Stimulated activated CD4-positive, alpha-beta T cell treated with anti-CD3 and anti-CD28 coated beads, Interleukin-4, amount 100 ng/mL, for 24 hours (primary cell): Measurements from ENCODE around the gene CXADR.
"Not testable (repeated sequence)": the region's sequence is repeated elsewhere in the genome, so short reads cannot be mapped to it uniquely, and the experiment has no call there.

ENCODE experiments used
- DNase-seq: peaks from one replicate; pipeline ENCODE4 v3.0.0-alpha.2; 2020

CXADR gene

GRCh38 chr21:17512253-17513213, at the start of gene CXADR:
Gene CXADR (plus strand): TSS chr21:17513043. CDS start chr21:17513130, 87 bp downstream.
- peak; percentile 71 for DNase-seq

- no peak for DNase-seq
Observed at GRCh38 chr21:17466166-17466565, 46.7 kb upstream of the CXADR start.

- DNase-seq, result no peak
Observed at GRCh38 chr21:17467392-17467791, 45.5 kb upstream of the CXADR start.

- no peak for DNase-seq
Observed at GRCh38 chr21:17467829-17468228, 45.0 kb upstream of the CXADR start.

GRCh38 chr21:17468698-17469097, 44.1 kb upstream of the CXADR start:
- DNase-seq, result no peak

GRCh38 chr21:17469727-17470126, 43.1 kb upstream of the CXADR start:
- no peak for DNase-seq

GRCh38 chr21:17472182-17472581, 40.7 kb upstream of the CXADR start:
- no peak for DNase-seq

GRCh38 chr21:17472592-17473271, 40.1 kb upstream of the CXADR start:
- DNase-seq, result no peak

- DNase-seq, result no peak
Observed at GRCh38 chr21:17476006-17476405, 36.8 kb upstream of the CXADR start.

GRCh38 chr21:17478156-17478555, 34.7 kb upstream of the CXADR start:
- DNase-seq, result not testable (repeated sequence)

- no peak for DNase-seq
Observed at GRCh38 chr21:17479606-17480005, 33.2 kb upstream of the CXADR start.

- no peak for DNase-seq
Observed at GRCh38 chr21:17482928-17483327, 29.9 kb upstream of the CXADR start.

GRCh38 chr21:17488620-17489019, 24.2 kb upstream of the CXADR start:
- DNase-seq, result no peak

- DNase-seq, result not testable (repeated sequence)
Observed at GRCh38 chr21:17489565-17489964, 23.3 kb upstream of the CXADR start.

- DNase-seq, result no peak
Observed at GRCh38 chr21:17491716-17492414, 21.0 kb upstream of the CXADR start.

- DNase-seq, result no peak
Observed at GRCh38 chr21:17492415-17493168, 20.3 kb upstream of the CXADR start.

- DNase-seq, result no peak
Observed at GRCh38 chr21:17494051-17494450, 18.8 kb upstream of the CXADR start.

GRCh38 chr21:17495680-17496079, 17.2 kb upstream of the CXADR start:
- no peak for DNase-seq

- DNase-seq, result no peak
Observed at GRCh38 chr21:17497316-17497715, 15.5 kb upstream of the CXADR start.

- DNase-seq, result no peak
Observed at GRCh38 chr21:17498586-17498985, 14.3 kb upstream of the CXADR start.

- no peak for DNase-seq
Observed at GRCh38 chr21:17501107-17502006, 11.5 kb upstream of the CXADR start.

- DNase-seq, result not testable (repeated sequence)
Observed at GRCh38 chr21:17502985-17503384, 9.9 kb upstream of the CXADR start.
